HEK293T (cell line): ENCODE results near the gene ABHD12.

Experiments
- ARNT ChIP-seq: fragments of 450-650 bp; IDR thresholded peaks from 2 replicates; pipeline ENCODE4 v1.6.1; 2017; ENCODE audit warnings: mild to moderate bottlenecking
- BHLHE40 ChIP-seq: fragments of 450-650 bp; IDR thresholded peaks from 2 replicates; pipeline ENCODE4 v1.6.1; 2016; ENCODE audit warnings: mild to moderate bottlenecking, moderate library complexity, borderline replicate concordance
- ELF4 ChIP-seq: fragments of 450-650 bp; IDR thresholded peaks from 2 replicates; pipeline ENCODE4 v1.6.1; 2017; ENCODE audit warnings: antibody characterized with exemption
- FOXA1 ChIP-seq: fragments of 450-650 bp; IDR thresholded peaks from 2 replicates; pipeline ENCODE4 v1.6.1; 2016; ENCODE audit warnings: mild to moderate bottlenecking
- FOXK2 ChIP-seq: fragments of 450-650 bp; IDR thresholded peaks from 2 replicates; pipeline ENCODE4 v1.6.1; 2016; ENCODE audit warnings: mild to moderate bottlenecking
- FOXM1 ChIP-seq: fragments of 450-650 bp; IDR thresholded peaks from 2 replicates; pipeline ENCODE4 v1.6.1; 2017; ENCODE audit warnings: mild to moderate bottlenecking, borderline replicate concordance
- HDGF ChIP-seq: fragments of 450-650 bp; IDR thresholded peaks from 2 replicates; pipeline ENCODE4 v1.6.1; 2017; ENCODE audit warnings: antibody characterized with exemption, borderline replicate concordance
- L3MBTL2 ChIP-seq: fragments of 450-650 bp; conservative IDR thresholded peaks from 2 replicates; pipeline ENCODE4 v1.6.1; 2016; ENCODE audit warnings: mild to moderate bottlenecking
- LEF1 ChIP-seq: fragments of 450-650 bp; IDR thresholded peaks from 2 replicates; pipeline ENCODE4 v1.6.1; 2017; ENCODE audit warnings: mild to moderate bottlenecking, borderline replicate concordance
- NFRKB ChIP-seq: fragments of 450-650 bp; IDR thresholded peaks from 2 replicates; pipeline ENCODE4 v1.6.1; 2016; ENCODE audit warnings: mild to moderate bottlenecking, moderate library complexity
- PKNOX1 ChIP-seq: fragments of 450-650 bp; IDR thresholded peaks from 2 replicates; pipeline ENCODE4 v1.6.1; 2016
- SP1 ChIP-seq: fragments of 450-650 bp; IDR thresholded peaks from 2 replicates; pipeline ENCODE4 v1.6.1; 2017
- SUZ12 ChIP-seq: fragments of 450-650 bp; IDR thresholded peaks from 2 replicates; pipeline ENCODE4 v1.6.1; 2016; ENCODE audit warnings: mild to moderate bottlenecking
- ZNF384 ChIP-seq: fragments of 450-650 bp; IDR thresholded peaks from 2 replicates; pipeline ENCODE4 v1.6.1; 2016

DNA sequence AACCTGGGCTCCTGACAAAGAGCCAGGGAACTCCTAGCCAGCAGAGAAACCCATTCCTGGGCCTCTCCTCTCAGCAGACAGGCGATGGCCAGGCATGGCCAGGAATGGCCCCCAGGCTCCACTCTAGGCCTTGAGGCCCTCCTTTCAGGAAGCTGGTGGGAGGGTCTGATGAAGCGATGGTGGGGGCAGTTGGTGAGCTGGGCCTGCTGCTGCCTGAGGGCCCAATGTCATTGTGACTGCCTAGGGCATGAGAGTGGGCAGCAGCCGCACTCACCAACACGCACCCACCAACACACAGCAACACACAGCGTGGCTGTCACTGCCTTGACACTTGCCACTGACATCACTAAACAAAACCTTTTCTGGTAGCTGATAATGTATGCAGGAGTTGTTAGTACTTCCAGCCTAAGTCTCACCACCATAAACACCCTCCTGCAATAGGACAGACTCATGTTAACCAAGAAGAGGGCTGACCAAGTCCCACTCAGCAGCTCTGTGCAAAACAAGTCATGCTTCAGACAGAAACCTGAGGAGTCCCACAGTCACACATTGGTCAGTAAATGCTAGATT is 69.3 kb downstream of the ABHD12 start:
- TF ChIP-seq HDGF (no peak), FOXK2 (no peak), ZNF384 (no peak), PKNOX1 (no peak), FOXM1 (no peak), NFRKB (no peak), LEF1 (no peak), SP1 (no peak), FOXA1 (no peak), L3MBTL2 (no peak), ARNT (no peak), BHLHE40 (no peak), ELF4 (no peak), SUZ12 (no peak)
